Measurements from ENCODE around the gene YPEL2.

DNA sequence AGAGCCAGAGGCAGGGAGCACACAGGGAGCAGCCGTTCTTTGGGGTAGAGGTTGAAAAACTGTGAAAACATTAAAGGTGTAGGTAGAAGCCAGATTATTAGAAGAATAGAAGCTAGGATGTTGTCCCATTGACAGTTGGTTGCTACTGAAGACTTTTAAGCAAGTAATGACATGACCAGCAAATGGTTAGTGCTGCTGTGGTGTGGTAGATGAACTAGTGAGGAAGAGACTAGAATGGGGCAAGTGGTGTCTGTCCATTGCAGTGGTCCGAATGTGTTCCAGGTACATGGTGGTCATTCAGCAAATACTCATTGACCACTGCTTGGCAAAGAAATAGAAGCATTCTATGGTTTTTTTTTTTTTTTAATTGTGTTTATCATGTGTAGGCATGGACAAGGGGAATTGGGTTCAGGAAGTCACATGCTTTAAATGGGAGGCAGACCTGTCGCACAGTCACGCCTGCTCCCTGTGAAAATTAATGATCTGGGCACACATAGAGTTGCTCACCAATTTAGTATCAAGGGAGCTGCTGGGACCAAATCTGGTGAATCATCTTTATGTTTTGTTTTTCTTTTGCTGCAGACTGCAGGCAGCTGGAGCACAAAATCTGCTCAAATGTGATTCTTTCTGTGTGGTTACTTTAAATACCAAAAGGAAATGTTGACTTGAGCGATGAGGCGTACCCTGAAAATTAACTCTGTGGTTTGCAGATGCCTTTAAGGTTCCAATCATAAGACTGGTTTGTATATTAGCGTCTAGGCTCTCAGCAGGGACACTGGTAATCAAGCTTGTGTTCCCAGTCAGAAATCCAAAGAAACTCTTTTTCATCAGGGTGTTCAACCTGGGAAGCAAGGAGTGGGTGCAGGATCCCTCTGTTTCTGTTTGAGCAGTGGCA, 30.7 kb downstream of the YPEL2 start:
- TF ChIP-seq, protein P1, sequence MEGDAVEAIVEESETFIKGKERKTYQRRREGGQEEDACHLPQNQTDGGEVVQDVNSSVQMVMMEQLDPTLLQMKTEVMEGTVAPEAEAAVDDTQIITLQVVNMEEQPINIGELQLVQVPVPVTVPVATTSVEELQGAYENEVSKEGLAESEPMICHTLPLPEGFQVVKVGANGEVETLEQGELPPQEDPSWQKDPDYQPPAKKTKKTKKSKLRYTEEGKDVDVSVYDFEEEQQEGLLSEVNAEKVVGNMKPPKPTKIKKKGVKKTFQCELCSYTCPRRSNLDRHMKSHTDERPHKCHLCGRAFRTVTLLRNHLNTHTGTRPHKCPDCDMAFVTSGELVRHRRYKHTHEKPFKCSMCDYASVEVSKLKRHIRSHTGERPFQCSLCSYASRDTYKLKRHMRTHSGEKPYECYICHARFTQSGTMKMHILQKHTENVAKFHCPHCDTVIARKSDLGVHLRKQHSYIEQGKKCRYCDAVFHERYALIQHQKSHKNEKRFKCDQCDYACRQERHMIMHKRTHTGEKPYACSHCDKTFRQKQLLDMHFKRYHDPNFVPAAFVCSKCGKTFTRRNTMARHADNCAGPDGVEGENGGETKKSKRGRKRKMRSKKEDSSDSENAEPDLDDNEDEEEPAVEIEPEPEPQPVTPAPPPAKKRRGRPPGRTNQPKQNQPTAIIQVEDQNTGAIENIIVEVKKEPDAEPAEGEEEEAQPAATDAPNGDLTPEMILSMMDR (conservative IDR thresholded peaks at IDR 0.05 in 1 of 2, IDR thresholded peaks at IDR 0.05 in 1 of 2; ENCODE audit: low read depth in 1 of 2, low read length in 2 of 2), result no peak
- TF ChIP-seq EZH2 (IDR thresholded peaks at IDR 0.05; ENCODE audit: low read length, missing control alignments), result no peak
